Right atrium auricular region (tissue), 2 donors: ENCODE data around the gene CDKAL1. TPM values are rescaled to one million over a fixed set of nuclear protein-coding genes. Genes with fewer than 3 reads are reported as not detected.

Experiments used
- DNase-seq: peaks from one replicate; pipeline ENCODE4 v3.0.0-alpha.2; 2019; ENCODE audit warnings: low spot score
- H3K27ac ChIP-seq, 2 donors: fragments of 200-600 bp; sonication (generic); 1 replicate in 1 of 2; 2 replicates in 1 of 2; pipeline ENCODE4 v1.5.1; 2016 to 2019
- H3K27me3 ChIP-seq, 2 donors: fragments of 200-600 bp; sonication (generic); one replicate each; pipeline versions ENCODE4 v1.5.1 to v1.6.0; 2017 to 2019
- H3K36me3 ChIP-seq: fragments of 200-600 bp; sonication (generic); one replicate; pipeline ENCODE4 v1.5.1; 2016
- H3K4me1 ChIP-seq, 2 donors: fragments of 200-600 bp; sonication (generic); one replicate each; pipeline versions ENCODE4 v1.5.1 to v1.6.0; 2017 to 2019
- H3K4me3 ChIP-seq, 2 donors: fragments of 200-600 bp; sonication (generic); 1 replicate in 1 of 2; 2 replicates in 1 of 2; pipeline ENCODE4 v1.5.1; 2017 to 2019; ENCODE audit warnings: mild to moderate bottlenecking in 1 of 2, moderate library complexity in 1 of 2
- H3K9me3 ChIP-seq, 2 donors: fragments of 200-600 bp; sonication (generic); one replicate each; pipeline ENCODE4 v1.5.1; 2019
- CTCF ChIP-seq, 2 donors: fragments of 200-600 bp; sonication (generic); IDR thresholded peaks; one replicate each; pipeline ENCODE4 v1.5.1; 2019; ENCODE audit warnings: antibody characterized with exemption in 2 of 2
- total RNA-seq, 2 donors: library from RNA; depleted of rRNA; stranded (reverse); fragments of >200 nt; gene quantifications; one replicate each; pipeline ENCODE4 v1.1.0, GENCODE V29; 2016

The CDKAL1 gene
- total RNA-seq, 2 donors from 2014 or later: 8.8 to 10.5 TPM

GRCh38 chr6:20991910-20992309 is 457.7 kb downstream of the CDKAL1 start:
- H3K4me3 ChIP-seq: no peak overlapping the region
- no peaks in the 10 kb centered on the region for H3K27me3 ChIP-seq
- H3K9me3 ChIP-seq: peaks cover 0 to 10% of the 10 kb centered on the region in 2 donors
- DNase-seq: no peak
- H3K36me3 ChIP-seq: no peaks in the 10 kb centered on the region
- no peaks in the 10 kb centered on the region for H3K4me1 ChIP-seq
- H3K27ac ChIP-seq: no peak overlapping the region
- TF ChIP-seq CTCF (IDR thresholded peaks at IDR 0.05): no peak

- Histone ChIP-seq H3K4me1 (no peaks in the 10 kb centered on the region), H3K36me3 (no peaks in the 10 kb centered on the region), H3K27ac (no peak overlapping the region), H3K4me3 (no peak overlapping the region), H3K9me3 (peaks cover 0 to 10% of the 10 kb centered on the region in 2 donors), H3K27me3 (no peaks in the 10 kb centered on the region)
- no peak for DNase-seq
- TF ChIP-seq CTCF (IDR thresholded peaks at IDR 0.05): no peak
Observed at GRCh38 chr6:20996099-20996498, 461.8 kb downstream of the CDKAL1 start.

- Histone ChIP-seq H3K4me1 (no peaks in the 10 kb centered on the region), H3K36me3 (no peaks in the 10 kb centered on the region), H3K27me3 (no peaks in the 10 kb centered on the region), H3K9me3 (peaks cover 0 to 10% of the 10 kb centered on the region in 2 donors), H3K4me3 (no peak overlapping the region), H3K27ac (peak overlapping the region; percentile 0 to 26)
- TF ChIP-seq CTCF (IDR thresholded peaks at IDR 0.05): no peak
- DNase-seq: no peak
Observed at GRCh38 chr6:20997143-20997769, 463.0 kb downstream of the CDKAL1 start.

- TF ChIP-seq CTCF (IDR thresholded peaks at IDR 0.05): no peak
- H3K27me3 ChIP-seq: no peaks in the 10 kb centered on the region
- no peak for DNase-seq
- no peaks in the 10 kb centered on the region for H3K4me1 ChIP-seq
- peaks cover 0 to 10% of the 10 kb centered on the region in 2 donors for H3K9me3 ChIP-seq
- H3K36me3 ChIP-seq: no peaks in the 10 kb centered on the region
- no peak overlapping the region for H3K4me3 ChIP-seq
- peak overlapping the region; percentile 0 to 26 for H3K27ac ChIP-seq
Observed at GRCh38 chr6:20997770-20998147, 463.5 kb downstream of the CDKAL1 start.

GRCh38 chr6:20998748-20999448 is 464.6 kb downstream of the CDKAL1 start:
- Histone ChIP-seq H3K9me3 (peaks cover 0 to 10% of the 10 kb centered on the region in 2 donors), H3K27me3 (no peaks in the 10 kb centered on the region), H3K27ac (no peak overlapping the region), H3K36me3 (no peaks in the 10 kb centered on the region), H3K4me1 (peaks cover 0 to 5% of the 10 kb centered on the region in 2 donors), H3K4me3 (no peak overlapping the region)
- no peak for DNase-seq
- no peak for TF ChIP-seq CTCF (IDR thresholded peaks at IDR 0.05)
